Left hindlimb (tissue), 1 donor: Measurements from ENCODE around the gene BORCS6.

Experiments used
- DNase-seq: peaks from one replicate; pipeline ENCODE4 v3.0.0-alpha.2; 2018

The BORCS6 gene

GRCh38 chr17:8210761-8211458 lies 20.9 kb upstream of the BORCS6 start:
- DNase-seq = no peak

- peak; percentile 95 for DNase-seq
Observed at GRCh38 chr17:8209907-8210760, 20.2 kb upstream of the BORCS6 start, which contains the start of gene AURKB. Gene AURKB, minus strand, starts transcription at chr17:8210575. Its CDS starts 351 bp downstream, at chr17:8210224.

GRCh38 chr17:8206536-8206935 lies 16.6 kb upstream of the BORCS6 start:
- no peak for DNase-seq

GRCh38 chr17:8204761-8205555 lies 15.0 kb upstream of the BORCS6 start:
- no peak for DNase-seq

- peak; percentile 84 for DNase-seq
Observed at GRCh38 chr17:8192070-8192815, 2.3 kb upstream of the BORCS6 start.

GRCh38 chr17:8190506-8190905 lies 526 bp upstream of the BORCS6 start:
- no peak for DNase-seq

GRCh38 chr17:8189041-8189710 lies 804 bp downstream of the BORCS6 start:
- peak; percentile 59 for DNase-seq

- DNase-seq = no peak
Observed at GRCh38 chr17:8188263-8188839, 1.6 kb downstream of the BORCS6 start.

- DNase-seq = peak; percentile 95
Observed at GRCh38 chr17:8187517-8188262, 2.3 kb downstream of the BORCS6 start.

GRCh38 chr17:8186787-8187516 lies 3.0 kb downstream of the BORCS6 start:
- DNase-seq = peak; percentile 97

- DNase-seq = no peak
Observed at GRCh38 chr17:8186446-8186786, 3.6 kb downstream of the BORCS6 start.

GRCh38 chr17:8185582-8186445 lies 4.2 kb downstream of the BORCS6 start:
- DNase-seq = peak; percentile 92

- DNase-seq = peak; percentile 40
Observed at GRCh38 chr17:8176998-8177731, 12.8 kb downstream of the BORCS6 start.

- DNase-seq = peak; percentile 93
Observed at GRCh38 chr17:8176197-8176940, 13.6 kb downstream of the BORCS6 start, which contains the start of gene TMEM107. Gene TMEM107, minus strand, starts transcription at chr17:8176380. Its CDS starts 94 bp downstream, at chr17:8176286.

- DNase-seq = no peak
Observed at GRCh38 chr17:8175795-8176196, 14.2 kb downstream of the BORCS6 start.

- peak; percentile 36 for DNase-seq
Observed at GRCh38 chr17:8173871-8174322, 16.1 kb downstream of the BORCS6 start.
